NAMALWA (cell line): ENCODE data around the gene GPR33.
"Not testable (repeated sequence)": the region's sequence is repeated elsewhere in the genome, so short reads cannot be mapped to it uniquely, and the experiment has no call there.

Experiments
- DNase-seq: peaks from one replicate; pipeline ENCODE4 v3.0.0-alpha.2; 2015; ENCODE audit warnings: low spot score

GPR33 gene, protein sequence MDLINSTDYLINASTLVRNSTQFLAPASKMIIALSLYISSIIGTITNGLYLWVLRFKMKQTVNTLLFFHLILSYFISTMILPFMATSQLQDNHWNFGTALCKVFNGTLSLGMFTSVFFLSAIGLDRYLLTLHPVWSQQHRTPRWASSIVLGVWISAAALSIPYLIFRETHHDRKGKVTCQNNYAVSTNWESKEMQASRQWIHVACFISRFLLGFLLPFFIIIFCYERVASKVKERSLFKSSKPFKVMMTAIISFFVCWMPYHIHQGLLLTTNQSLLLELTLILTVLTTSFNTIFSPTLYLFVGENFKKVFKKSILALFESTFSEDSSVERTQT

DNA sequence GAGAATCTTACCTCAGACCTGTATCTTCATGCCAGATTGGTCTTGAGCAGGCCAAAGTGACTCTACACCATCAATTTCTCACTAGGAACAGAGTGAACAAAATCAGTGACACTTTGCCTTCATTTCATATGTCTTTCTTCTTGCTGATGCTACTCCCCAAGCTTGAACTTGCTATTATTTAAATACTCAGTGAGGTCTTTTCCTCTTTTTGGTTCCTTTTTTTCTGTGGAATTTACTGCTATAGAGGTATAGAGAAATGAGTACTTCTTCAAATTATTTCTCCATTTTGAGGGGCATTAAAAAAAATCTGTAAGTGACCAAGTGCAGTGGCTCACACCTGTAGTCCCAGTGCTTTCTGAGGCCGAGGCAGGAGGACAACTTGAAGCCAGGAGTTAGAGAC, at the start of gene GPR33:
TSS of gene GPR33 (minus strand) at position 154 of the 400 bp plus-strand sequence. CDS start 4,074 bp downstream, outside the sequence.
- DNase-seq: no peak

- DNase-seq: no peak
Observed at GRCh38 chr14:31536201-31536960, 48.5 kb upstream of the GPR33 start.

- no peak for DNase-seq
Observed at GRCh38 chr14:31530136-31530535, 42.3 kb upstream of the GPR33 start.

DNA sequence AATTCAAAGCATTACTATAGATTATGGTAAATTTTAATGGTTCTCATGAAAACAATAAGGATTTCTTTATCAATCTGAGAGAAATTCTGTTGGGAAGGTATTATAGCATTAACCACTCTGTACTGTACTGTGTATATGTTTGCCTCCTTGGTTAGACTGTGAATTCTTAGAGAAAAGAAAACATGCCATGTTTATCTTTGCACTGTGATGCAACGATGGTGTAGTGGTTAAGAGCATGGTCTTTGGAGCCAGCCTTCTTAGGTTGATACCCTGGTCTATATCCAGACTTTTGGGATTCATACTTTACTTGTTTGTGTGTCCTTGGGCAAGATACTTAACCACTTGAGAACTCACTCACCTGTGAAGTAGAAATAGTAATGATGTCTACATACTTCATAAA, 41.2 kb upstream of the GPR33 start:
- DNase-seq: no peak

GRCh38 chr14:31527546-31527945, 39.7 kb upstream of the GPR33 start:
- no peak for DNase-seq

DNA sequence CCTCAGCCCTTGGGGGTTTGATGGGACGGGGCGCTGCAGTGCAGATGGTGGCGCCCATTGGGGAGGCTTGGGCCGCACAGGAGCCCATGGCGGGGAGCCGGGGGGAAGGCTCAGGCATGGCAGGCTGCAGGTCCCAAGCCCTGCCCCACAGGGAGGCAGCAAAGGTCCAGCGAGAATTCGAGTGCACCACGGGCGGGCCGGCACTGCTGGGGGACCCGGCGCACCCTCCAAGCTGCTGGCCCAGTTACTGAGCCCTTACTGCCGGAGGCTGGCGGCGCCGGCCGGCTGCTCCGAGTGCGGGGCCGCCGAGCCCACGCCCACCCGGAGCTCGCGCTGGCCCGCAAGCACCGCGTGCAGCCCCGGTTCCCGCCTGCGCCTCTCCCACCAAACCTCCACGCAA, 39.2 kb upstream of the GPR33 start:
- no peak for DNase-seq

DNA sequence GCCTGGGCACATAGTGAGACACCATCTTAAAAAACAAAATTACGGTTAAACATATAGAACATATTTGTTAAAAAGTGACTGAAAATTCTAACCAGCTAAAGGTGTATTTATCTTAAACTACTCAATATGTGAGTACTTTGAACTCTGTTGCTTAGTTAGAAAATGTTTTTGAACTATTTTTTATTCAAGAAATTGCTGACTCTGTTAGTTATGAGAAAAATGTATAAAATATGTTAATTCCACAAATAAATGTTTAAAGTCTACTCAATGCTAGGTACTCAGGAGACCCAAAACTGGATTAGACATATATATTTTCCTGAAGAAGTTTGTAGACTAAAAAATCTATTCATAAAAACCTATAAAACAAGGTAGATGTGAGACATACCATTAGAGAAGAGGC, 23.0 kb upstream of the GPR33 start:
- no peak for DNase-seq

GRCh38 chr14:31510222-31510621, 22.4 kb upstream of the GPR33 start:
- DNase-seq: peak; percentile 60

GRCh38 chr14:31508135-31508534, 20.3 kb upstream of the GPR33 start:
- DNase-seq: no peak

DNA sequence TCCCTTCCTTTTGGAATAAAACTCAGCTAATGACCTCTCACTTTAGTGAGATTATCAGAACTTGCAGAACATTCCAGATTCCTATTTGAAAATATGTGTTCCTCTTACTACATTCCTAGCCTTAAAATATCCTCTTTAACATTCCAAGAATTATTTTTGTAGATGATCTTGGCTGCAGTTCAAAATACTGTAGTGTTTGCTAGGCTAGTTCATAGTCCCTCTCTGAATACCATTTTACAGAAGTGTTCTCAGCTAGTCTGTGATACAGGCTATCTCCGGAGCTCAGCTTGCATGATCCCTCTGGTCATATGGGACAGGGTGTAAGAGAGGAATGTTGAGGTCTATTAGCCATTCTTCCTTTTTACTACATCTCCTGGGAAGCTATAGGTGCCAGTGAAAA, 17.6 kb upstream of the GPR33 start:
- no peak for DNase-seq

GRCh38 chr14:31501870-31502269, 14.0 kb upstream of the GPR33 start:
- DNase-seq: no peak

- DNase-seq: no peak
Observed at GRCh38 chr14:31492759-31493498, 5.1 kb upstream of the GPR33 start.

DNA sequence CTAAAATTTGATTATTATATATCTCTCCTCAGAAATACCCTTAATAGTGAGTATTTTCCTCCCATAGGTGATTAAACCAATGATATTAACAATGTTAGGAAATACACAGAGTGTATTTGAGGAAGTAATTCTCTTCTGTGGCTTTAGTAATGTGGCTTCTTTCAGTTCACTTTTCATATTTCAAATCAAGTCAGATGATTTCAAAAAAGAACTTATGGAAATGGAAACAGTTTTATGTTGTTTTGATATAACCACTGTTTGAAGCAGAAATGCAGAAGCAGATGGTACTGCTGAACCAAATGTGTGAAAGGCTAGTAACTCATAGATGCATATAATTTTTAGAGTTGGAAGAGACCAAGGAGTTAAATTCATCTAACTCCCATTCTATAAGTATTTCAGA, 1.9 kb upstream of the GPR33 start:
- peak; percentile 33 for DNase-seq

- no peak for DNase-seq
Observed at GRCh38 chr14:31486764-31487163, 1.1 kb downstream of the GPR33 start.

DNA sequence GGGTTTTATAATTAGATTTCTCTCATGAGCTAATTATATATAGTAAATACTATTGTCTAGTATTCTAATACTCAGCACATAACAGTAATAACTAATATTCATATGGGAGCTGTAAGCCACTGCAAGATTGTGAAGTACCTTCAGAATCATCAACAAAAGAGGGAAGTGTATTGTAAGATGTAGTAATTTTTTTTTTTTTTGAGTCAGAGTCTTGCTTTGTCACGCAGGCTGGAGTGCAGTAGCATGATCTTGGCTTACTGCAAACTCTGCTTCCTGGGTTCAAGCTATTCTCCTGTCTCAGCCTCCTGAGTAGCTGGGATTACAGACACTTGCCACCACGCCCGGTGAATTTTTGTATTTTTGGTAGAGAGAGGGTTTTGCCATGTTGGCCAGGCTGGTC, 3.1 kb downstream of the GPR33 start:
- DNase-seq: no peak

DNA sequence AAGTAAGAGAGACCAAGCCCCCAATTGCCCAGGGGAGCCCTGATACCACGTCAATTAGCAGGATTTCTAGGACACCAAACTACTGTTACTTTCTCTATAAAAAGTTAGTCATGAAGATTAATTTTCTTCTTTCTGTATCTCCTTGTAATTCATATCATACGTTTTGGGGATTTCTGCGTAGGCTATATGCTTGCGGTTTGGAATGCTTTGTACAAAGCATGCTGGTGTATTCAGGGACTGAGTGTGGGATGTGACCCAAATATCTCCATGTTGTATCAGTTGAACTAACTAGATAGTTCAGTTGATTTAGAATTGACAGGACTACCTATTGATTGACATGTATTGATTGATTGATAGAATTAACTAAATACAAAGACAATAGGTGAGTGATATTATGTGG, 7.7 kb downstream of the GPR33 start:
- DNase-seq: no peak

GRCh38 chr14:31479027-31479426, 8.8 kb downstream of the GPR33 start:
- DNase-seq: no peak

DNA sequence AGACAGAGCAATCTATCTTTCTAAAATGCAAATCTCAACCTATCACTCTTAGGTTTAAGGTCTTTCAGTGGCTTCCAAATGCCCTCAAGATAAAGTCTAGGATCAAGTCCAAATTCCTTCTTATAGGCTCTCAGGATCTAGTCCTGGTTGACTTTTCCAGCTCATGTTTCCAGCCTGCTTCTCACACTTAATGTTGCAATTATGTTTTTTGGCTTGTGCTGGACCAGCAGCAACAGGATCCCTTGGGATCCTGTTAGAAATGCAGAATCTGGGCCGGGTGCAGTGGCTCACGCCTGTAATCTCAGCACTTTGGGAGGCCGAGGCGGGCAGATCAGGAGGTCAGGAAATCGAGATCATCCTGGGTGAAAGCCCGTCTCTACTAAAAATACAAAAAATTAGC, 10.6 kb downstream of the GPR33 start:
- no peak for DNase-seq

GRCh38 chr14:31476131-31476866, 11.5 kb downstream of the GPR33 start:
- no peak for DNase-seq

GRCh38 chr14:31466554-31466953, 21.3 kb downstream of the GPR33 start:
- no peak for DNase-seq

DNA sequence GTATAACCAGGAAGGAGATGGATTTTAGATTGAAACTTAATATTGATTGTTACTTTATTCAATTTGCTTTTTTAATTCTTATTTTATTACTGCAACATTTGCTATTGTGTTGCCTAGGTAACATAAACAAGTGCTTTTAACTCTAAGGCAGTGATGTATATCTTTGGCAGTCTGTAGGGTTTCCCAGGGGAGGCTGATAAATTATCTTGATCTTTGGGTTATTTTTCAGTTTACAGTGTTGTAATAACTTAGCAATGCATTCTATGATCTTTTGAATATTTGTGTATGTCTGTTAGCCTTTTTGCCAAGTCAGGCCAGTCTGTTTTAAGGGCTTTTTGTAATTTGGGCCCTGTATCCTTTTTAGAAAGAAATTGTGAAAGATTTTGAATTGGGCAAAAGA, 22.7 kb downstream of the GPR33 start:
- peak; percentile 14 for DNase-seq

GRCh38 chr14:31462450-31462849, 25.4 kb downstream of the GPR33 start:
- DNase-seq: not testable (repeated sequence)
